Measurements from ENCODE around the gene MYO10. TPM values are rescaled to one million over a fixed set of nuclear protein-coding genes. Genes with fewer than 3 reads are reported as not detected.

MYO10 gene
- total RNA-seq, 1 experiment from 2014 or later, result 71.9 TPM

DNA sequence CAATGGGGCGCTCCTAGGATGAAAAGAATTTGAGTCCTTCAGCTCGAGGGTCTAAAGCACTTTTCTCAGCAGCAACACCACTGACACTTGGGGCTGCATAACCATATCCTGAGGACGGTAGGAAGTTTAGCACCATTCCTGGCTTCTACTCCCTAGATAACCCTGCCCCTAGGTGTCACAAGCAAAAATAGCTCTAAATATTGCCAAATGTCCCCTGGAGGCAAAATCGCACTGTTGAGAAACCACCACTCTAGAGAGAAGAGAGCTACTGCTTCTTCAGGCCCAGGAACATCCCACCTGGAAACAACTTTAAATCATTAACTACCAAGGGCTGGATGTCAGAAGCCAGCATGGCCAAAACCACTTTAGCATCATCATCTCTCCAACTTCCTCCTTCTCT is 29.8 kb downstream of the MYO10 start:
- POLR2A ChIA-PET, result no interaction called here

DNA sequence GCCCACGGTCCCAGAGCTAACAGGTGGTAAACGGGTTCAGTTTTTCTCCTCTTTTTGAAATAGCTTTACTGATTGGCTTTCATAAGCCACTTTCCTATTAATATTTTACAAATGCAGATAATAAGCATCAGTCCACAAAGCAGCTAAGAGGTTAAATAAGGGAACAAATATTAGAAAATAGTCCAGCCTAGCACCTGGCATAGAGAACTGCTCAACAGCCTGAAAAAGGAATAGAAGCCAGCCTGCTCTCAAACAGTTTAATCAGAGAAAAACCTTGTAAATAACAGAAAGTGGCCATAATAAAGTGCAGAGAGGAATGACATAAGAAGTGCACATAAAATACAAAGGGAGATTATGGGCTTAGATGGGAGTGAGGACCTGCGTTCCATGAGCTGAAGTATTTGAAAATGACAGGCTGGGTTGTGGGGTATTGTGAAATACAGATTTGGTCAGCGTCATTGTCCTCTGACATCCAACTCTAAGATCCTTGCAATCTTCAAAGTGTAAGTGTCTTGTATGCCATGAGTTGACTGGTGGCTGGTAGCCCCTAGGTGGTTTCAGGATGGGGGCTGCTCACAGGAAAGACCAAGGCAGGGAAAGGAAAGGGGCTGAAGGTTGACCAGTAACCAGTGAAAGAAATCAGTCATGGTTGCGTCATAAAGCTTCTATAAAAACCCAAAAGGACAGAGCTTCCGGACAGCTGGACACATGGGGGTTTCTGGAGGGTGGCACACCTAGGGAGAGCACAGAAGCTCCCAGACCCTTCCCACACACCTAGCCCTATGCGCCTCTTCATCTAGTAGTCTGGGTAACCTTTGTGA is 32.4 kb downstream of the MYO10 start:
- no peaks in the 10 kb centered on the region for H3K27me3 ChIP-seq (ENCODE audit: control insufficient read depth, insufficient read depth, low read length)
- BruUV-seq (replicated peaks), result no TSS peak
- H3K27ac ChIP-seq (ENCODE audit: low read length), result peak overlapping the region; percentile 70
- ChIA-PET CTCF (no interaction called here), POLR2A (no interaction called here)
- no peak for DNase-seq (ENCODE audit: low read depth, low spot score)
- no peaks in the 10 kb centered on the region for H3K9me3 ChIP-seq (ENCODE audit: control insufficient read depth, insufficient read depth, low read depth, low read length)
- H3K36me3 ChIP-seq (ENCODE audit: control insufficient read depth, insufficient read depth, low read length), result no peaks in the 10 kb centered on the region; the same call in 1 of the 2 replicates
- no peak for ATAC-seq
- H3K4me1 ChIP-seq (ENCODE audit: control insufficient read depth, insufficient read depth, low read length), result peaks cover 66% of the 10 kb centered on the region
- TF ChIP-seq, protein P1, sequence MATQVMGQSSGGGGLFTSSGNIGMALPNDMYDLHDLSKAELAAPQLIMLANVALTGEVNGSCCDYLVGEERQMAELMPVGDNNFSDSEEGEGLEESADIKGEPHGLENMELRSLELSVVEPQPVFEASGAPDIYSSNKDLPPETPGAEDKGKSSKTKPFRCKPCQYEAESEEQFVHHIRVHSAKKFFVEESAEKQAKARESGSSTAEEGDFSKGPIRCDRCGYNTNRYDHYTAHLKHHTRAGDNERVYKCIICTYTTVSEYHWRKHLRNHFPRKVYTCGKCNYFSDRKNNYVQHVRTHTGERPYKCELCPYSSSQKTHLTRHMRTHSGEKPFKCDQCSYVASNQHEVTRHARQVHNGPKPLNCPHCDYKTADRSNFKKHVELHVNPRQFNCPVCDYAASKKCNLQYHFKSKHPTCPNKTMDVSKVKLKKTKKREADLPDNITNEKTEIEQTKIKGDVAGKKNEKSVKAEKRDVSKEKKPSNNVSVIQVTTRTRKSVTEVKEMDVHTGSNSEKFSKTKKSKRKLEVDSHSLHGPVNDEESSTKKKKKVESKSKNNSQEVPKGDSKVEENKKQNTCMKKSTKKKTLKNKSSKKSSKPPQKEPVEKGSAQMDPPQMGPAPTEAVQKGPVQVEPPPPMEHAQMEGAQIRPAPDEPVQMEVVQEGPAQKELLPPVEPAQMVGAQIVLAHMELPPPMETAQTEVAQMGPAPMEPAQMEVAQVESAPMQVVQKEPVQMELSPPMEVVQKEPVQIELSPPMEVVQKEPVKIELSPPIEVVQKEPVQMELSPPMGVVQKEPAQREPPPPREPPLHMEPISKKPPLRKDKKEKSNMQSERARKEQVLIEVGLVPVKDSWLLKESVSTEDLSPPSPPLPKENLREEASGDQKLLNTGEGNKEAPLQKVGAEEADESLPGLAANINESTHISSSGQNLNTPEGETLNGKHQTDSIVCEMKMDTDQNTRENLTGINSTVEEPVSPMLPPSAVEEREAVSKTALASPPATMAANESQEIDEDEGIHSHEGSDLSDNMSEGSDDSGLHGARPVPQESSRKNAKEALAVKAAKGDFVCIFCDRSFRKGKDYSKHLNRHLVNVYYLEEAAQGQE (IDR thresholded peaks at IDR 0.05; ENCODE audit: insufficient read depth in 1 of 2, low read depth in 2 of 2, low read length in 1 of 2), result no peak
- TF ChIP-seq POLR2AphosphoS5 (IDR thresholded peaks at IDR 0.05; ENCODE audit: low read depth, low read length) (no peak), SIN3A (IDR thresholded peaks at IDR 0.05; ENCODE audit: borderline replicate concordance, insufficient read depth, low read depth, low read length) (no peak), TCF7L2 (IDR thresholded peaks at IDR 0.05; ENCODE audit: low read depth, low read length) (no peak)
- TF ChIP-seq, protein P2, sequence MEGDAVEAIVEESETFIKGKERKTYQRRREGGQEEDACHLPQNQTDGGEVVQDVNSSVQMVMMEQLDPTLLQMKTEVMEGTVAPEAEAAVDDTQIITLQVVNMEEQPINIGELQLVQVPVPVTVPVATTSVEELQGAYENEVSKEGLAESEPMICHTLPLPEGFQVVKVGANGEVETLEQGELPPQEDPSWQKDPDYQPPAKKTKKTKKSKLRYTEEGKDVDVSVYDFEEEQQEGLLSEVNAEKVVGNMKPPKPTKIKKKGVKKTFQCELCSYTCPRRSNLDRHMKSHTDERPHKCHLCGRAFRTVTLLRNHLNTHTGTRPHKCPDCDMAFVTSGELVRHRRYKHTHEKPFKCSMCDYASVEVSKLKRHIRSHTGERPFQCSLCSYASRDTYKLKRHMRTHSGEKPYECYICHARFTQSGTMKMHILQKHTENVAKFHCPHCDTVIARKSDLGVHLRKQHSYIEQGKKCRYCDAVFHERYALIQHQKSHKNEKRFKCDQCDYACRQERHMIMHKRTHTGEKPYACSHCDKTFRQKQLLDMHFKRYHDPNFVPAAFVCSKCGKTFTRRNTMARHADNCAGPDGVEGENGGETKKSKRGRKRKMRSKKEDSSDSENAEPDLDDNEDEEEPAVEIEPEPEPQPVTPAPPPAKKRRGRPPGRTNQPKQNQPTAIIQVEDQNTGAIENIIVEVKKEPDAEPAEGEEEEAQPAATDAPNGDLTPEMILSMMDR (IDR thresholded peaks at IDR 0.05), result no peak
- intact Hi-C loops (cut with micrococcal nuclease; ENCODE audit: unreplicated experiment) (no loop called here), in situ Hi-C loops (cut with HindIII; ENCODE audit: low pct_unique_long_range_greater_than_20kb, low sequenced_read_pairs) (no loop called here)
- H3K4me3 ChIP-seq (ENCODE audit: low read depth in 2 of 2, low read length in 2 of 2), result no peak overlapping the region

More for the DNA sequence above, 29.8 kb downstream of the MYO10 start:
- in situ Hi-C loops (cut with HindIII; ENCODE audit: low pct_unique_long_range_greater_than_20kb, low sequenced_read_pairs) (no loop called here), intact Hi-C loops (cut with micrococcal nuclease; ENCODE audit: unreplicated experiment) (no loop called here)
- Histone ChIP-seq H3K27ac (ENCODE audit: low read length) (no peak overlapping the region; the same call in 1 of the 2 replicates), H3K9me3 (ENCODE audit: control insufficient read depth, insufficient read depth, low read depth, low read length) (no peaks in the 10 kb centered on the region), H3K36me3 (ENCODE audit: control insufficient read depth, insufficient read depth, low read length) (no peaks in the 10 kb centered on the region), H3K4me3 (ENCODE audit: low read depth in 2 of 2, low read length in 2 of 2) (no peak overlapping the region), H3K27me3 (ENCODE audit: control insufficient read depth, insufficient read depth, low read length) (no peaks in the 10 kb centered on the region), H3K4me1 (ENCODE audit: control insufficient read depth, insufficient read depth, low read length) (peaks cover 58% of the 10 kb centered on the region)
- ATAC-seq, result no peak
- TF ChIP-seq SIN3A (IDR thresholded peaks at IDR 0.05; ENCODE audit: borderline replicate concordance, insufficient read depth, low read depth, low read length) (no peak), TCF7L2 (IDR thresholded peaks at IDR 0.05; ENCODE audit: low read depth, low read length) (no peak), POLR2AphosphoS5 (IDR thresholded peaks at IDR 0.05; ENCODE audit: low read depth, low read length) (no peak)
- TF ChIP-seq, protein P2 (IDR thresholded peaks at IDR 0.05), result no peak
- TF ChIP-seq, protein P1 (IDR thresholded peaks at IDR 0.05; ENCODE audit: insufficient read depth in 1 of 2, low read depth in 2 of 2, low read length in 1 of 2), result no peak
- no TSS peak for BruUV-seq (replicated peaks)
- CTCF ChIA-PET, result no interaction called here
- no peak for DNase-seq (ENCODE audit: low read depth, low spot score)

All from Panc1 (cell line).